CD4-positive, CD25-positive, alpha-beta regulatory T cell (primary cell): ENCODE data around the gene DTX4. TPM values are rescaled to one million over a fixed set of nuclear protein-coding genes. Genes with fewer than 3 reads are reported as not detected.

Source experiments
- ATAC-seq, 2 donors: fragments of 150-1000 bp; cut with Tn5 transposase; one replicate each; pipeline ENCODE4 v1.10.0; 2021; ENCODE audit warnings: low read depth in 2 of 2, moderate number of reproducible peaks in 2 of 2, moderate library complexity in 1 of 2
- DNase-seq, 3 donors: peaks; one replicate each; pipeline versions ENCODE4 v3.0.0 to v3.0.0-alpha.2; 2012 to 2022; ENCODE audit warnings: mixed read lengths in 1 of 3
- H3K27ac ChIP-seq: one replicate; pipeline ENCODE4 v1.7.0; 2013; ENCODE audit warnings: mild to moderate bottlenecking, low read length; ENCODE audit not compliant: insufficient read depth, poor library complexity, severe bottlenecking
- H3K27me3 ChIP-seq: one replicate; pipeline ENCODE4 v1.7.0; 2013; ENCODE audit warnings: low read length; ENCODE audit not compliant: control insufficient read depth, insufficient read depth
- H3K36me3 ChIP-seq: one replicate; pipeline ENCODE4 v1.7.0; 2013; ENCODE audit warnings: mild to moderate bottlenecking, low read length, moderate library complexity; ENCODE audit not compliant: control insufficient read depth, insufficient read depth
- H3K4me1 ChIP-seq: 2 replicates; pipeline ENCODE4 v1.7.0; 2013; ENCODE audit warnings: mild to moderate bottlenecking, low read length; ENCODE audit not compliant: insufficient read depth, control insufficient read depth, poor library complexity, severe bottlenecking
- H3K4me3 ChIP-seq: one replicate; pipeline ENCODE4 v1.7.0; 2013; ENCODE audit warnings: low read depth, mild to moderate bottlenecking, low read length, moderate library complexity
- H3K9me3 ChIP-seq, 2 experiments: 1 replicate in 1 of 2; 2 replicates in 1 of 2; pipeline ENCODE4 v1.7.0; 2013; ENCODE audit warnings: low read length in 2 of 2, mild to moderate bottlenecking in 1 of 2, moderate library complexity in 1 of 2; ENCODE audit not compliant: control insufficient read depth in 2 of 2
- H3K27ac Mint-ChIP-seq, 3 donors: one replicate each; pipeline ENCODE4 v1.8.0; 2020 to 2022; ENCODE audit warnings: mild to moderate bottlenecking in 3 of 3, mixed read lengths in 3 of 3, moderate library complexity in 2 of 3
- H3K27me3 Mint-ChIP-seq: one replicate; pipeline ENCODE4 v1.8.0; 2022; ENCODE audit warnings: mild to moderate bottlenecking, mixed read lengths
- H3K36me3 Mint-ChIP-seq: one replicate; pipeline ENCODE4 v1.8.0; 2020; ENCODE audit warnings: mixed read lengths
- H3K4me1 Mint-ChIP-seq, 4 donors: one replicate each; pipeline ENCODE4 v1.8.0; 2020 to 2022; ENCODE audit warnings: mixed read lengths in 4 of 4, mild to moderate bottlenecking in 1 of 4
- H3K4me3 Mint-ChIP-seq, 4 donors: one replicate each; pipeline ENCODE4 v1.8.0; 2020 to 2022; ENCODE audit warnings: mild to moderate bottlenecking in 4 of 4, mixed read lengths in 4 of 4, moderate library complexity in 3 of 4
- H3K9me3 Mint-ChIP-seq, 7 donors: one replicate each; pipeline ENCODE4 v1.8.0; 2020 to 2022; ENCODE audit warnings: mixed read lengths in 7 of 7, mild to moderate bottlenecking in 3 of 7, moderate library complexity in 2 of 7
- polyA plus RNA-seq, 4 donors: library from polyadenylated mRNA; unstranded; fragments of 300-500 nt; fragmentation: Illumina TruSeq; gene quantifications; one replicate each; pipeline ENCODE4 v1.2.3, GENCODE V29; 2021
- total RNA-seq: library from RNA; stranded (reverse); gene quantifications from one replicate; pipeline ENCODE4 v1.2.3, GENCODE V29; 2022

Gene DTX4
- total and polyA plus RNA-seq, 5 donors from 2014 or later, result 0.11 to 1.0 (median 0.25) TPM; not detected in 2

- H3K4me1 Mint-ChIP-seq, result no peaks in the 10 kb centered on the region
- DNase-seq, result no peak
- ATAC-seq, result no peak
- no peak overlapping the region for H3K27ac Mint-ChIP-seq
- no peak overlapping the region for H3K4me3 Mint-ChIP-seq
- no peaks in the 10 kb centered on the region for H3K36me3 Mint-ChIP-seq
- no peaks in the 10 kb centered on the region for H3K4me1 ChIP-seq
- H3K9me3 Mint-ChIP-seq, result peaks cover 0 to 3% (median 0%) of the 10 kb centered on the region in 7 donors
- peaks cover 8% of the 10 kb centered on the region for H3K27me3 Mint-ChIP-seq
- no peaks in the 10 kb centered on the region for H3K36me3 ChIP-seq
- peaks cover 1% of the 10 kb centered on the region for H3K27me3 ChIP-seq
- H3K27ac ChIP-seq, result no peak overlapping the region
- no peaks in the 10 kb centered on the region for H3K9me3 ChIP-seq
- H3K4me3 ChIP-seq, result no peak overlapping the region
Measured at GRCh38 chr11:59255281-59255680, 83.3 kb downstream of the DTX4 start.

Other genes with a start within 250 kb of the DTX4 start
- not detected for gene GLYATL1, start 232.6 kb upstream of the DTX4 start, total RNA-seq
- gene GLYATL1, start 232.6 kb upstream of the DTX4 start, polyA plus RNA-seq, result not detected
- gene GLYATL1B, start 85.8 kb upstream of the DTX4 start, total RNA-seq, result not detected
- gene GLYATL1B, start 85.8 kb upstream of the DTX4 start, polyA plus RNA-seq, result not detected
- gene FAM111B, start 64.9 kb upstream of the DTX4 start, total RNA-seq, result 3.3 TPM
- gene FAM111B, start 64.9 kb upstream of the DTX4 start, polyA plus RNA-seq, result 1 to 10 TPM in 2 of 4 donors, under 1 TPM in 2; 0.15 to 2.3 (median 1.0) TPM
- 73.4 TPM for gene FAM111A, start 29.3 kb upstream of the DTX4 start, total RNA-seq
- gene FAM111A, start 29.3 kb upstream of the DTX4 start, polyA plus RNA-seq, result 10 to 100 TPM; 28.6 to 41.5 (median 32.8) TPM
- 0.07 TPM for gene MPEG1, start 40.8 kb downstream of the DTX4 start, total RNA-seq
- gene MPEG1, start 40.8 kb downstream of the DTX4 start, polyA plus RNA-seq, result 1 to 10 TPM in 1 of 4 donors, under 1 TPM in 2, not detected in 1; 0.17 to 1.8 (median 0.35) TPM
- gene OR5AN1, start 186.8 kb downstream of the DTX4 start, total RNA-seq, result not detected
- gene OR5AN1, start 186.8 kb downstream of the DTX4 start, polyA plus RNA-seq, result not detected